Mucosa of rectum (tissue), 2 donors: Measurements from ENCODE around the gene SPRYD3.
A peak's percentile ranks its signal among the peaks of the same experiment; 100 is the strongest.

Experiments
- H3K27ac ChIP-seq, 2 donors: one replicate each; pipeline ENCODE4 v1.7.0; 2013; ENCODE audit warnings: inconsistent platforms in 2 of 2, low read depth in 2 of 2, low read length in 2 of 2
- H3K27me3 ChIP-seq, 2 donors: one replicate each; pipeline ENCODE4 v1.7.0; 2013; ENCODE audit warnings: low read length in 2 of 2; ENCODE audit not compliant: control insufficient read depth in 2 of 2, insufficient read depth in 2 of 2
- H3K36me3 ChIP-seq, 2 donors: one replicate each; pipeline ENCODE4 v1.7.0; 2013; ENCODE audit warnings: low read length in 2 of 2; ENCODE audit not compliant: control insufficient read depth in 2 of 2, insufficient read depth in 2 of 2
- H3K4me1 ChIP-seq, 2 donors: one replicate each; pipeline ENCODE4 v1.7.0; 2013; ENCODE audit warnings: low read length in 2 of 2, mild to moderate bottlenecking in 1 of 2; ENCODE audit not compliant: control insufficient read depth in 2 of 2, insufficient read depth in 2 of 2
- H3K4me3 ChIP-seq, 2 donors: one replicate each; pipeline ENCODE4 v1.7.0; 2013; ENCODE audit warnings: low read length in 2 of 2
- H3K9ac ChIP-seq, 2 donors: one replicate each; pipeline ENCODE4 v1.7.0; 2013; ENCODE audit warnings: low read length in 2 of 2, low read depth in 1 of 2, mild to moderate bottlenecking in 1 of 2
- H3K9me3 ChIP-seq, 2 donors: one replicate each; pipeline ENCODE4 v1.7.0; 2013; ENCODE audit warnings: low read length in 2 of 2; ENCODE audit not compliant: control insufficient read depth in 2 of 2
- donor health status: healthy.
- donor health status: Normal muscosa, but diverticular disease.

Gene SPRYD3

DNA sequence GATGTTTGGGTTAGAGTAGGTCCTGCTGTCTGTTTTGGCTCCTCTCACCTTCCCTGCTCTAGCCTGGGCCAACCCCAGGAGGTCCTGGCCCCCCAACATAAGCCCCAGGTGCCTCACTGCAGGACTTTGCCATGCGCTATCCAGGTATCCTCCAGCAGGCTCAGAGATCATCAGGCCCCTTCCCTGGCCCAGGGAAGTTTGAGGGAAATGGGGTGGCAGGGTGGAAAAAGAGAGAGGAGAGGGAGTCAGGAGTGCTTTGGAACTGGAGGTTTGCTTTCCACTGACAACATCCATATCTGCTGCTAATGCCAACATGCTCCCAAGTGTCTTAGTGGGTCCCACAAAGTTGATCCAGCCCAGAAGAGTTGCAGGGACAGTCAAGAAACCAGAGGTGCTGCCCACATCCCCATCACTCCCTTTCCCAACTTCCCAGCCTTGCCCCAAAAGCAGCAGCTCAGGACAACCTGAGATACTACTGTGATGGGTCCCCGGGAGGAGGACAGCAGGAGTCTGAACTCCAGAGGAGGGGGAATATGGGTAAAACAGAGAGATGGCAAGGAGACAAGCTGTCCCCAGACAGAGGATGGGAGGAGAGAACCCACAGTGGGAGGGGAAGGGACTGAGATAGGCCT, 28.6 kb downstream of the SPRYD3 start:
- Histone ChIP-seq H3K9ac (peak overlapping the region; percentile 52 to 79), H3K4me3 (peak overlapping the region; percentile 68), H3K27ac (peak overlapping the region; percentile 93 to 95), H3K9me3 (no peaks in the 10 kb centered on the region), H3K36me3 (no peaks in the 10 kb centered on the region), H3K4me1 (peaks cover 68 to 77% of the 10 kb centered on the region in 2 donors), H3K27me3 (no peaks in the 10 kb centered on the region)

DNA sequence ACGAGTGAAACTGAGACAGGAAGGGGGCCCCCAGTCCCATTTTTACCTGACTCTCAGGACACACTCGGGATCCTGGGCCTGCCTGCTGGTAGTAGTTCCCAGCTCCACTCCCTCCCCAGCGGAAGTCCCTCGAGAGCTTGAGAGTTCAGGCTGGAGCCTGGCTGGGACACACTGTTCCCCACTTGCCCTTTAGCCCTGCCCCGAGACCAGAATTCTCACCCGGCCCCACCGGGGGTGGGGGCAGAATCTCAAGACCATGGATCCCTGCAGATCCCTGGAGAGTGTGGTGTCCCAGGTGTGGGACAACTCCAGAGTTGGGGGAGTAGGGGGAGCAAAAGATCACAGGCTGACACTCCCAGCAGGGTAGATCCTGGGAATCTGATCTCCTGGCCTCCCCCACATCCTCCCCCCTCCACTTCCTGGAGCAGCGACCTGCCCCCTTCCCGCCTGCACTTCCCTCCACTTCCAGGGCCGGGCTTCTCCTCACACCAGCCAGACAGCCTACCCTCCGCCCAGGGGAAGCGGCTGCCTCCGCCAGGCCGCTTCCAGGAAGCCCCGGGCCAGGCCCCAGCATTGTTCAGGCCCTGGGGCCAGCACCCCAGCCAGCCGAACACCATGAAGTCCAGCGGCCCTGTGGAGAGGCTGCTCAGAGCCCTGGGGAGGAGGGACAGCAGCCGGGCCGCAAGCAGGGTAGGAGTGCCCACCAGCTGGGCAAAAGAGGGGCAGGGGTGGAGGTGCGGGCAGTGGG, 29.4 kb downstream of the SPRYD3 start, which contains the start of gene TNS2:
Gene TNS2, plus strand, starts transcription at position 495 of the 748 bp plus-strand sequence. Its CDS starts 121 bp downstream, at position 616.
- H3K9ac ChIP-seq: peak within 1 kb of the TSS; percentile 65 to 79
- H3K9me3 ChIP-seq: no peaks in the 10 kb centered on the region
- H3K27me3 ChIP-seq: no peaks in the 10 kb centered on the region
- H3K27ac ChIP-seq: peak within 1 kb of the TSS; percentile 93 to 95
- H3K36me3 ChIP-seq: no peaks in the 10 kb centered on the region
- peaks cover 69 to 80% of the 10 kb centered on the region in 2 donors for H3K4me1 ChIP-seq
- H3K4me3 ChIP-seq: peak within 1 kb of the TSS; percentile 68

DNA sequence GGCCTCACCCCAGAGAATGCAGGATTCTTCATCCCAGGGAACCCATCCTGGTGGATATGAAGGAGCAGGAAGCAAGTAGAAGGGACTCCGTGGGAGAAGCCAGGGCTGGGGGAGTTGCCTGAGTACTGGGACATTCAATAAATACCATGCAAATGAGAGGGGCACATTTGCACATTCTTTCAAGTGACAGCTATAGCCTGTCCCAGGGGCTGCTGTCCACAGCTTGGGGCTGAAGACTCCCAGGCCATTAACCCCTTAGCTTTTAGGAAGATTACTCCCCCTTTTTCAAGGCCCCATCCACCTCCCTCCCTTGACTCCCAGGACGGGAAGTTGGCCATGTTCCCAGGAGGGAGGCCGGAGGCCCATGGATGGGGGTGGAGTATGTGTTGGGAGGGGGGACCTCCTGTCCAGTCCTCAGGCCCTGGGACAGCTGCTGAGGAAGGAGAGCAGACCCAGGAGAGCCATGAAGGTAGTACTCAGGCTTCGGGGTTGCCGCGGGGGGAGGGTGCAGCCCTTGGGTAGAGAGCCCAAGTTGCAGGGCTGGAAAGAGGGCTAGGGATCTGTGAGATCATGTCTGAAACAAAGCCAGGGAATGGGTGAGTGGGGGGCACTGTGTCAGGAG, 30.3 kb downstream of the SPRYD3 start:
- H3K36me3 ChIP-seq: no peaks in the 10 kb centered on the region
- no peaks in the 10 kb centered on the region for H3K27me3 ChIP-seq
- peak overlapping the region; percentile 65 to 79 for H3K9ac ChIP-seq
- H3K9me3 ChIP-seq: no peaks in the 10 kb centered on the region
- H3K4me3 ChIP-seq: peak overlapping the region; percentile 68
- H3K27ac ChIP-seq: peak overlapping the region; percentile 93 to 95
- peaks cover 72 to 81% of the 10 kb centered on the region in 2 donors for H3K4me1 ChIP-seq

DNA sequence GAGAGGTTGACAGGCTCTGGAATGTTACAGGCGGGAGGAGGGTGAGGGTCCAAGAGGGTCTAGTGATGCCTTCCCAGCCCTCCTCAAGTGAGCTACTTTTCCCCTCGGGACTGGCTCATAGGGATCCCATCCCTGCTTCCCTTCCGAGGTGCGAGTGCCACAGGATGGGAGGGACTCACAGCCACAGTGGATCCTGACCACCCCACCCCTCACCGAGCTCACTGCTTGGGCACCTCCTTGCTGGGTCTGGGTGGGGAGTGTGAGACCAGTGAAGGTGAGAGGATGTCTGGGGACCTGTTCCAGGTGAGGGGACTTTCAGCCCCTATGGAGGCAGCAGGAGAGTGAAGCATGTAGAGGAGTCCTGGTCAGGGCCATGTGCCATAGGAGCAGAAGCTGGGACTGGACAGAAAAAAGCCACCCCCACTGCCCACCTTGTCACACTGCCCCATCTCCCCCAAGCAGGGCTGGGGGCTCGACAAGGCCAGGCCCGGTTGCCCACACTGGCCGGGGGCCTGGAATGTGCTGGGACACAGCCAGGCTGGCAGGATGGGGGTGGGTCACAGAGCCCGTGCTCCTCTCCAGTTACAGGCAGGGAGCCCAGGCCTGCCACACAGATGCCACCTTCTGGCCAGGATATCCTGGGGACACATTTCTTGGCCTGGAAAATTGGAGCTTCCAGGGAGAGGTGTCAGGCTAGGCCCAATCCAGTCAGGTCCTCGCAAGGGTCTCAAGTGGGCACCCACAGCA, 31.0 kb downstream of the SPRYD3 start:
- H3K4me3 ChIP-seq: peak overlapping the region; percentile 62 to 66
- no peaks in the 10 kb centered on the region for H3K36me3 ChIP-seq
- no peaks in the 10 kb centered on the region for H3K27me3 ChIP-seq
- H3K4me1 ChIP-seq: peaks cover 67 to 74% of the 10 kb centered on the region in 2 donors
- peak overlapping the region; percentile 65 to 79 for H3K9ac ChIP-seq
- no peaks in the 10 kb centered on the region for H3K9me3 ChIP-seq
- H3K27ac ChIP-seq: peak overlapping the region; percentile 93 to 95

DNA sequence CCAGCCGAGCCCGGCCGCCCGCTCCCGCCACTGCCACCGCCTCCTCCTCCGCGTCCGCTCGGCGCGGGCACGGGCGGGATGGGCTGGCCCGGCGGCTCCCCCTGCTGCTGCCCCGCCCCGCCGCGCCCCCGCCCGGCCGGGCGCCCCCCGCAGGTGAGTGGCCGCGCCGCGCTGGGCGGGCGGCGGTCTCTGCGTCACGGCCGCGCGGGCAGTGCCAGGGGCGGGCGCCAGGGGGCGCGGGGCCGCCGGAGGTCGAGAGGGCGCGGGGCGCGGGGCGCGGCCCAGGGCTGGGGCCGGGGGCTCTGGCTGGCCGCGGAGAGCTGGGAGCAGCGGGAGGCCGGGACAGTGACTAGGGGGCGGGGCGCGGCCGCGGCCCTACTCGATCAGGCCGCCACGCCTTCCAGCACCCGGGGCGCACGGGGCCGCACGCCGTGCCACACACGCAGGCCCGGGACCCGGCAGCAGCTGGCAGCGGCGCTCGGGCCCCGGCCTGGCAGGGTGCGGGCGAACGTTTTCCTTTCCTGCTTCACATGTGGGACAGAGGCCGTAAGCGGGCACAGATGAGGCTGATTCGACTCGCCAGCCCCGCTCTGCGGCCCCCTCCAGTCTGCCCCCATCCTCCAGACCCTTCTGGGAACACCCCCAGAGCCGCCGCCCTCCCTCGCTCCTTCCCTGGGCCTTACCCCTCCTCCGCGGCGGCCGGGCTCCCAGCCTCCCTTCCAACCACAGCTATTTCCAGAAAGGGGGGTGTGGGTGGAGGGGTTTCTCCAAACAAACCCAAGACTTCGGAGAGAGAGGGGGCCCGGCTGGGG, 31.8 kb downstream of the SPRYD3 start:
- peak overlapping the region; percentile 94 to 97 for H3K4me3 ChIP-seq
- peak overlapping the region; percentile 65 to 98 for H3K9ac ChIP-seq
- peak overlapping the region; percentile 93 to 97 for H3K27ac ChIP-seq
- H3K4me1 ChIP-seq: peaks cover 62 to 68% of the 10 kb centered on the region in 2 donors
- H3K36me3 ChIP-seq: no peaks in the 10 kb centered on the region
- H3K9me3 ChIP-seq: no peaks in the 10 kb centered on the region
- H3K27me3 ChIP-seq: no peaks in the 10 kb centered on the region

DNA sequence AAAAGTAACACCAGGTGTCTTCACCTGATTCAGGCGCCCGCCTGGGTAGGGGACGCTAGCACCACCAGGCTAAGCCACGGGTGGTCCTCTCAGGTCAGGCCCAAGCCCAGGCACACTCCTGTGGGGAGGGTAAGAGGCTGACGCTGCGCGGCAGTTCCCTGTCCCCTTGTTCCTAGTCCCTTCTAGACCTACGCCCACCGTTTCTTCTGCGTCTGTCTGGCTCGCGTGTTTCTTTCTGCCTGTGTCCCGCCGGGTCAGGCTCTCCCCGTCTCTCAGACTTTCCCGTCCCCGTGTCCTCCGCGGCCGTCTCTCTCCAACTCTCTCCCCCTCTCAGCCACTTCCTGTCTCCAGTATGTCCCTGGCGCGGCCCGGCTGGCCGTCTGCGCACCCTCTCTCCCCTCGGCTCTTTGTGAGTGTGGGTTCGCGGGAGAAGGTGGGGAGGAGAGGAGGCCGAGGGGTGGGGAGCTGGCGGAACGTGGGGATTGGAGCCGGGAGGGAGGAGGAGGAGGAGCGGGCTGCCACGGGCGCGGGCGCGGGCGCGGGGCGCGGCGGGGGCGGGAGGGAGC, 32.5 kb downstream of the SPRYD3 start:
- H3K36me3 ChIP-seq: no peaks in the 10 kb centered on the region
- peak overlapping the region; percentile 93 to 97 for H3K27ac ChIP-seq
- H3K9ac ChIP-seq: peak overlapping the region; percentile 98 to 99
- no peaks in the 10 kb centered on the region for H3K9me3 ChIP-seq
- H3K4me3 ChIP-seq: peak overlapping the region; percentile 94 to 97
- H3K4me1 ChIP-seq: peaks cover 55 to 61% of the 10 kb centered on the region in 2 donors
- no peaks in the 10 kb centered on the region for H3K27me3 ChIP-seq

DNA sequence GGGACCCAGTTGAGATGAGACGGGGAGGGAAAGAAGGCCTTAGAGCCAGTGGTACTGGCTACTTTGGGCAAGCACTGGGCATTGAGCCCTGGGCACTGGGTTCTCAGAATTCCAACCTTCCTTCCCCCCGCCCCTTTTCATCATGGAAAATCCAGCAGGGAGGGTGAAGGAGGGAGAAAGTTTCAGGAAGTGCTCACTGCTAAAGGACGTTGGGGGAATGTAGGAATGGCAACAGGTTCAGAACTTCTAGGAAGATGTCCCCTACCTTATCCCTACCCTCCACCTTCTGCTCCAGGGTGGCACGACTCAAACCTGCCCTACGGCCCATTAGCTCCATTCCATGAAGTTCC, 33.5 kb downstream of the SPRYD3 start:
- peak overlapping the region; percentile 93 to 97 for H3K27ac ChIP-seq
- H3K4me3 ChIP-seq: peak overlapping the region; percentile 94 to 97
- no peak overlapping the region for H3K9ac ChIP-seq
- H3K9me3 ChIP-seq: no peaks in the 10 kb centered on the region
- peaks cover 44 to 50% of the 10 kb centered on the region in 2 donors for H3K4me1 ChIP-seq
- no peaks in the 10 kb centered on the region for H3K36me3 ChIP-seq
- H3K27me3 ChIP-seq: no peaks in the 10 kb centered on the region

DNA sequence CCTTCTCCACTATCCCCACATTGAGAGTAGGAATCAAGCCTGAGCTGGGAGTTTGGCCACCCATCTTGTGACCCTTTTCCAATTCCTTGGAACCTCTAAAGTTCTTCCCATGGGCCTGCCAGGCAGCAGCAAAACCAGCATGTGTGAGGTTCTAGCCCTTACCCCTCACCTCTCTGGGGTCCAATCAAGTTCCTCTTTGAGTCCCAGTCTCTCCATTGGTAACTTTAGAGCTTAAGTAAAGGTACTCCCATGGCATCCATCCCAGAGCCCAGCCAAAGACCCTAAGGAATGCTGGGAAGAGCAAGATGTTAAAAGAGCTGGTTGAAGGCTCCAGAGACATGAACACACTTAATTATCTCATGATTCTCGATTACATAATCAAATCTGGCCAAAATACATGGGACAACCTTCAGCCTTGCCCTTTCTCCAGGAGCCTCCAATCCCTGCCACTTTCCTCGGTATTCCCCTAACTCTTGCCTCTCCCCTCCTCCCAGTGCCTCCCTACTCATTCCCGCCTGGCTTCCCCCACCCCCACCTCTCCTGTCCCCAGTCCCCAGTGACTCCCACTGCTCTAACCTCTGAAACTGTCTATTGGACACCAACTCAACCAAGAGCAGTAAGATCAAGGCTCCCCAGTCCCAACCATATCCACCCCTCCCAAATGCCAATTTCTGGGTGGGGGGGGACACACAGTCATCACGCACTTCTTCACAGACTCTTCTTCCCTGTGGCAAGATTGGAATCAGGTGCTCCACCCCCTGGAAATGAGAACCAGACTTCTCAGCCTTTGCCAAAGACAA, 34.1 kb downstream of the SPRYD3 start:
- Histone ChIP-seq H3K9me3 (no peaks in the 10 kb centered on the region), H3K4me3 (peak overlapping the region in 1 of 2 donors; percentile 94), H3K9ac (no peak overlapping the region), H3K36me3 (peaks cover 0 to 3% of the 10 kb centered on the region in 2 donors), H3K27me3 (no peaks in the 10 kb centered on the region), H3K27ac (peak overlapping the region; percentile 93 to 97), H3K4me1 (peaks cover 42 to 44% of the 10 kb centered on the region in 2 donors)
